Head of caudate nucleus (tissue), 42 donors: ENCODE measurements around the gene ACP7.
"Not testable (repeated sequence)": the region's sequence is repeated elsewhere in the genome, so short reads cannot be mapped to it uniquely, and the experiment has no call there.

Experiments used
- DNase-seq, 42 donors: peaks; one replicate each; pipeline versions ENCODE4 v3.0.0 to v3.0.0-alpha.2; 2020 to 2021; ENCODE audit warnings: mixed read lengths in 7 of 42
- intact Hi-C: fragments of 100-400 bp; cut with DNase I; formaldehyde crosslinking; loops from one replicate; pipeline ENCODE4 v1.15.0; 2022

ACP7 gene

GRCh38 chr19:39139971-39140453, 55.8 kb downstream of the ACP7 start:
- no peak for DNase-seq
- intact Hi-C loops: no loop called here

- intact Hi-C loops: no loop called here
- DNase-seq: no peak
These were observed 56.4 kb downstream of the ACP7 start for GRCh38 chr19:39140594-39140993.

- DNase-seq: no peak
- intact Hi-C loops: no loop called here
These were observed 57.8 kb downstream of the ACP7 start for GRCh38 chr19:39141929-39142328.

- DNase-seq: no peak
- intact Hi-C loops: no loop called here
These were observed 58.5 kb downstream of the ACP7 start for GRCh38 chr19:39142630-39143029.

GRCh38 chr19:39143757-39144289, 59.7 kb downstream of the ACP7 start:
- DNase-seq, intact Hi-C loops: not testable (repeated sequence)

- peak in 6 of 42 donors; percentile 23 to 57 (median 31) for DNase-seq
- intact Hi-C loops: no loop called here
These were observed 60.3 kb downstream of the ACP7 start for GRCh38 chr19:39144290-39145071.

GRCh38 chr19:39145180-39145953, 61.2 kb downstream of the ACP7 start:
- peak; percentile 42 to 90 (median 76) for DNase-seq
- intact Hi-C loops: no loop called here

GRCh38 chr19:39146091-39146490, 61.9 kb downstream of the ACP7 start:
- intact Hi-C loops: no loop called here
- no peak for DNase-seq

GRCh38 chr19:39146686-39147450, 62.7 kb downstream of the ACP7 start:
- intact Hi-C loops: no loop called here
- DNase-seq: no peak

GRCh38 chr19:39147480-39147879, 63.3 kb downstream of the ACP7 start:
- intact Hi-C loops: no loop called here
- DNase-seq: no peak

- intact Hi-C loops: no loop called here
- no peak for DNase-seq
These were observed 64.9 kb downstream of the ACP7 start for GRCh38 chr19:39148939-39149529.

GRCh38 chr19:39150235-39150634, 66.1 kb downstream of the ACP7 start:
- DNase-seq: no peak
- intact Hi-C loops: no loop called here

GRCh38 chr19:39150807-39151600, 66.8 kb downstream of the ACP7 start:
- no peak for DNase-seq
- intact Hi-C loops: no loop called here

- intact Hi-C loops: no loop called here
These were observed 67.9 kb downstream of the ACP7 start for GRCh38 chr19:39152066-39152465.

GRCh38 chr19:39154100-39154628, 70.0 kb downstream of the ACP7 start:
- intact Hi-C loops: no loop called here
- DNase-seq: no peak

More at GRCh38 chr19:39152066-39152465, 67.9 kb downstream of the ACP7 start:
- no peak for DNase-seq

GRCh38 chr19:39154629-39155100, 70.5 kb downstream of the ACP7 start:
- no peak for DNase-seq
- intact Hi-C loops: no loop called here

GRCh38 chr19:39155114-39155700, 71.0 kb downstream of the ACP7 start:
- peak in 6 of 42 donors; percentile 30 to 57 (median 44) for DNase-seq

More at GRCh38 chr19:39155114-39155700, 71.0 kb downstream of the ACP7 start:
- intact Hi-C loops: no loop called here
